GM04504 (cell line): ENCODE data around the gene CDH16.
"Not testable (repeated sequence)": the region's sequence is repeated elsewhere in the genome, so short reads cannot be mapped to it uniquely, and the experiment has no call there.

Experiments used
- DNase-seq: peaks from one replicate; pipeline ENCODE4 v3.0.0-alpha.2; 2012; ENCODE audit warnings: low read depth

CDH16 gene, protein sequence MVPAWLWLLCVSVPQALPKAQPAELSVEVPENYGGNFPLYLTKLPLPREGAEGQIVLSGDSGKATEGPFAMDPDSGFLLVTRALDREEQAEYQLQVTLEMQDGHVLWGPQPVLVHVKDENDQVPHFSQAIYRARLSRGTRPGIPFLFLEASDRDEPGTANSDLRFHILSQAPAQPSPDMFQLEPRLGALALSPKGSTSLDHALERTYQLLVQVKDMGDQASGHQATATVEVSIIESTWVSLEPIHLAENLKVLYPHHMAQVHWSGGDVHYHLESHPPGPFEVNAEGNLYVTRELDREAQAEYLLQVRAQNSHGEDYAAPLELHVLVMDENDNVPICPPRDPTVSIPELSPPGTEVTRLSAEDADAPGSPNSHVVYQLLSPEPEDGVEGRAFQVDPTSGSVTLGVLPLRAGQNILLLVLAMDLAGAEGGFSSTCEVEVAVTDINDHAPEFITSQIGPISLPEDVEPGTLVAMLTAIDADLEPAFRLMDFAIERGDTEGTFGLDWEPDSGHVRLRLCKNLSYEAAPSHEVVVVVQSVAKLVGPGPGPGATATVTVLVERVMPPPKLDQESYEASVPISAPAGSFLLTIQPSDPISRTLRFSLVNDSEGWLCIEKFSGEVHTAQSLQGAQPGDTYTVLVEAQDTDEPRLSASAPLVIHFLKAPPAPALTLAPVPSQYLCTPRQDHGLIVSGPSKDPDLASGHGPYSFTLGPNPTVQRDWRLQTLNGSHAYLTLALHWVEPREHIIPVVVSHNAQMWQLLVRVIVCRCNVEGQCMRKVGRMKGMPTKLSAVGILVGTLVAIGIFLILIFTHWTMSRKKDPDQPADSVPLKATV

GRCh38 chr16:66918803-66919568 is at the start of gene CDH16:
CDH16 (minus strand) TSS chr16:66918885; CDS start chr16:66918065, 820 bp downstream.
- no peak for DNase-seq

DNA sequence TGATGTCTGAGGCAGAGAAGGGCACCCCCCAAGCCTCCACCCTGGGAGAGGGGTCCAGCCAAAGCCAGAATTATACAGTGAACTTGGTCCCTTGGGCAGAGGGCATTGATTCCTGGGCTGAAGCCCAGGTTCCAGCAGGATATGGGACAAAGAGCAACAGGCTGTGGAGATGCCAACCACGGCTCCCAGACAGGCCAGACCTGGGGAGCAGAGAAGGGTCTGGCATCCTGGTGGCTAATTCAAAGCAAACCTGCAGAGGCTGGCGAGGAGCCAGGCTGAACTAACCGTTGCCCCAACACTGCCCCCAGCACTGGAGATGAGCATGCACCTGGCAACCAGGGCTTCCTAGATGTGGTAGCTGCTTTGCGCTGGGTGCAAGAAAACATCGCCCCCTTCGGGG is 45.4 kb upstream of the CDH16 start:
- no peak for DNase-seq

- no peak for DNase-seq
Observed at GRCh38 chr16:66961914-66962313, 43.2 kb upstream of the CDH16 start.

- DNase-seq: peak; percentile 35
Observed at GRCh38 chr16:66961065-66961744, 42.5 kb upstream of the CDH16 start, which contains the start of gene CES3. CES3 (plus strand) TSS chr16:66961266; CDS start chr16:66961308, 42 bp downstream.

DNA sequence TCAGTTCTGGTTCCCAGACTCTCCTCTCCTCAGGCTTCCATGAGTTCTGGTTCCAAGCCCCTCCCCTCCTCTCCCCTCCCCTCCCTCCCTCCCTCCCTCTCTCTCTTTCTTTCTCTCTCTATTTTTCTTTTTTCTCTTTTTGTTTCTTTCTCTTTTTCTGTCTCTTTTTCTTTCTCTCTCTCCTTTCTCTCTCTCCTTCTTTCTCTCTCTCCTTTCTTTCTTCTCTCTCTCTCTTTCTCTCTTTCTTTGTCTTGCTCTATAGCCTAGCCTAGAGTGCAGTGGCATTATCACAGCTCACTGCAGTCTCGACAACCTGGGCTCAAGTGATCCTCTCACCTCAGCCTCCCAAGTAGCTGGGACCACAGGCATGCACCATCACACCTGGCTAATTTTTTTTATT is 41.6 kb upstream of the CDH16 start:
- DNase-seq: no peak

GRCh38 chr16:66959704-66960161 is 41.0 kb upstream of the CDH16 start:
- DNase-seq: no peak

GRCh38 chr16:66958857-66959703 is 40.4 kb upstream of the CDH16 start:
- DNase-seq: no peak

GRCh38 chr16:66956154-66956457 is 37.4 kb upstream of the CDH16 start:
- DNase-seq: not testable (repeated sequence)

- DNase-seq: not testable (repeated sequence)
Observed at GRCh38 chr16:66955363-66956153, 36.9 kb upstream of the CDH16 start.

- peak; percentile 44 for DNase-seq
Observed at GRCh38 chr16:66954097-66954659, 35.5 kb upstream of the CDH16 start.

DNA sequence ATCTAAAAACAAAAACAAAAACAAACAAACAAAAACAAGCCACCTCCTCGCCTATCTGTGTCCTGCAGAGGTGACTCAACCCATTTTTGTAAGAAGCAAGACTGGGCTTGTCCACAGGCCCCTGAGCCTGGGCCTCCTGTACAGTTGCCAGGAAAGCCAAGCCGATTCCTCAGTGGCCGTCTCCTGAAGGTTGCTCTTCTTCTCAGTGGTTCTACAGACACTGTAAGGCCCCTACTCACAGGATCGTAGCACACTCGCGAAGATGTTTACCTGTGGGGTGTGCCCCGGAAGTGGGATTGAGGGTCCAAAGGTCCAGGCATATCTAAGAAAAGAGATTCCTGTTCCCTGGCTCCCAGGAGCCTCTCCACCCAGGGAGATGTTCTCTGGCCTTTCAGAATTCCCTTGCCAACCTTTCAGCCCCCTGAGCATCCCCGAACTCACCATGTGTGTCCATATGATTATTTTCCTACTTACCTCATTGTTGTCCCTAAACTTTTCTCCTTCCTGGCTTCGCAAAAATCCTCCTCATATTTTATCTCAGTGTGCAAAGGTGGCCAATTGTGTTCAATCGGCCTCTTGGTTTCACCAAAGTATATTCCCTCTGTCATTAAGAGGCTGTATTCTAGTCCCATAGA is 34.9 kb upstream of the CDH16 start:
- no peak for DNase-seq

DNA sequence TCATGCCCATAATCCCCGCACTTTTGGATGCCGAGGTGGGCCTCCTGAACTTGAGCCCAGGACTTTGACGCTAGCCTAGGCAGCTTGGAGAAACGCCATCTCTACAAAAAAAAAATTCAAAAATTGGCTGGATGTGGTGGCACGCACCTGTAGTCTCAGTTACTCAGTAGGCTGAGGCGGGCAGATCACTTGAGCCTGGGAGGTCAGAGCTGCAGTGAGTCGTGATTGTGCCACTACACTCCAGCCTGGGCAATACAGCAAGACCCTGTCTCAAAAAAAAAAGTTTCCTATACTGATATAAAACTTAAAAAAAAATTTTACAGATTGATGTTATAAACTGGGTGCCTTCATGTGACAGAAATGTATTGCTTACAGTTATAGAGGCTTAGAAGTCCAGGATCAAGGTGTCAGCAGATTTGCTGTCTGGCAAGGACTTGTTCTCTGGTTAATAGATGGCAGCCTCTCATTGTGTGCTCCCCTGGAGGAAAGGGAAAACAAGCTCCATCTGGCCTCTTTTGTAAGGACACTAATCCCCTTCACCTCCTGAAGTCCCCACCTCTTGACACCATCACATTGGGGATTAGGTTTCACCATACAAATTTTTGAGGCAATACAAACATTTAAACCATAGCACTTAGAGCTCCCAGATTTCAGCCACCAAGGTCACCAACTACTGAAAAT is 33.9 kb upstream of the CDH16 start:
- DNase-seq: no peak

GRCh38 chr16:66950971-66951790 is 32.5 kb upstream of the CDH16 start:
- DNase-seq: no peak

DNA sequence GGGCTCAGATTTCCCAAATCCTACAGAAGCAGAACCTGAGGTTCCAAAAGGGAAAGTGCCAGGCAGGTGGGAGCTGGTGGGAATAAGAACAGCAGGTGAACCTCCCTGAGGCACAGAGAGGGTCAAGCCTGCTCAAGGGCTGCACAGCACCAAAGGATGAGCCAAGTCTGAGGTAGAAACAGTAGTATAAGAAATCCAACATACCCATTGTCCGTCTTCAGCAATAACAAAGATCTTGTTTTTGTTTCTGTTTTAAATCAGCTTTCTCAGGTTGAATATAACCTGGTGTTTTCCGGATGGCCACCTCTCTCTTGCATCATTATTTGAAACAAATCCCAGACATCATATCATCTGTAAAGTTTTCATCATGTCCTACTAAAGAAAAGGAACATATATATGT is 31.8 kb upstream of the CDH16 start:
- DNase-seq: no peak

- no peak for DNase-seq
Observed at GRCh38 chr16:66949472-66949871, 30.8 kb upstream of the CDH16 start.

DNA sequence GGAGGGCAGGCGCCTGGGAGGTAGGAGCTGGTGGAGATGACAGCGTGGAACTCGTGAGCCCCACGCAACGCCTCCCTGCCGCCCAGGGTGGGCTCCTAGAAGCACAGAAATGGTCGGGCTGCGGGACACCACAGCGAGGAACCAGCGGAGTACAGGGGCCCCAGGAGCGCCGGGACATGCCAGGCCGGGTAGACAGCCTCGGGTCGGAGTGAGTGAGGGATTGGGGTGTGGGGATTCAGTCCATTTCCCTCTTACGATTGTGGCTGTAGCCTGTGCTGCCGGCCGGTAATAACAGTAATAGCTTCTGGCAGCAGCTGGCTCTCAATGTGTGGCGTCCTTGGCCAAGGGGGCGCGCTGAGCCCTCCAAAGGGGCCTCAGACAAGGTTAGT is 30.1 kb upstream of the CDH16 start:
- no peak for DNase-seq

GRCh38 chr16:66948134-66948836 is 29.6 kb upstream of the CDH16 start:
- no peak for DNase-seq
